GM06990 (cell line): Measurements from ENCODE around the gene PJA1.

Experiments used
- DNase-seq: peaks from one replicate; pipeline ENCODE4 v3.0.0-alpha.2; 2011; ENCODE audit not compliant: insufficient read length; ENCODE audit errors: extremely low read depth
- H3K27me3 ChIP-seq: replicated peaks from 2 replicates; pipeline ENCODE4 v1.6.0; 2011; ENCODE audit warnings: low read length; ENCODE audit not compliant: control insufficient read depth, insufficient read depth
- H3K36me3 ChIP-seq: 2 replicates; pipeline ENCODE4 v1.5.1; 2011; ENCODE audit warnings: low read length; ENCODE audit not compliant: control insufficient read depth, insufficient read depth
- H3K4me3 ChIP-seq: replicated peaks from 2 replicates; pipeline ENCODE4 v1.5.1; 2011; ENCODE audit warnings: low read depth, mild to moderate bottlenecking, control low read depth, low read length
- TF ChIP-seq, protein P1 (sequence below): IDR thresholded peaks from 2 replicates; pipeline ENCODE4 v1.5.1; 2011; ENCODE audit warnings: low read length, control low read depth, mild to moderate bottlenecking, inconsistent platforms; ENCODE audit not compliant: insufficient read depth, poor library complexity, severe bottlenecking

The PJA1 gene, protein sequence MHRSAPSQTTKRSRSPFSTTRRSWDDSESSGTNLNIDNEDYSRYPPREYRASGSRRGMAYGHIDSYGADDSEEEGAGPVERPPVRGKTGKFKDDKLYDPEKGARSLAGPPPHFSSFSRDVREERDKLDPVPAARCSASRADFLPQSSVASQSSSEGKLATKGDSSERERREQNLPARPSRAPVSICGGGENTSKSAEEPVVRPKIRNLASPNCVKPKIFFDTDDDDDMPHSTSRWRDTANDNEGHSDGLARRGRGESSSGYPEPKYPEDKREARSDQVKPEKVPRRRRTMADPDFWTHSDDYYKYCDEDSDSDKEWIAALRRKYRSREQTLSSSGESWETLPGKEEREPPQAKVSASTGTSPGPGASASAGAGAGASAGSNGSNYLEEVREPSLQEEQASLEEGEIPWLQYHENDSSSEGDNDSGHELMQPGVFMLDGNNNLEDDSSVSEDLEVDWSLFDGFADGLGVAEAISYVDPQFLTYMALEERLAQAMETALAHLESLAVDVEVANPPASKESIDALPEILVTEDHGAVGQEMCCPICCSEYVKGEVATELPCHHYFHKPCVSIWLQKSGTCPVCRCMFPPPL

DNA sequence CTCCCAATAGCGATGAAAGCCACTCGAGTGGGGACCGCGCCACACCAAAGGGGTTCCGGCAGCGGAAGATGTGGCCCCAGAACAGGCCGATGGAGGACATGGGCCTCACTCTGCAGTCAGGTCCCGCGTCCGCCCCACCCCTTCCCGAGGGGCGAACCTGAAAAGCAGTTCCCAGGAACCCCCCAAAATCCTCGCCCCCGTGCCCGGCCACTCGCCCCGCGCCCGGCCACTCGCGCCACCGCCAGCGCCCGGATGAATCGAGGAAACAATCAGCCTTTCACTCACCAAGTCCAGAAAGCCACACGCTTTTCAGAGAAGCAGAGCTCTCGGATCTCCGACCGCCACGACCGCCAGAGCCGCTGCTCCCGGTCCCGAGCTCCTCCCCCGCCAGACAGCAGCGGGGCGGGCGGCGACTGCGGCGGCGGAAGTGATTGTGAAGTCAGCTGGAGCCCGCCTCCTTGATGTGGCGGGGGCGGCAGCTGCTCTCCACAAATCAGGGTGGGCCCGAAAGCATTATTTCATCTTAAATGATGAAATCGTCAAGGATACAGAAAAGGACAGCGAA is at the start of gene PJA1:
PJA1 (minus strand) TSS at position 367 of the 565 bp plus-strand sequence. CDS start 2,380 bp downstream, outside the sequence.
- Histone ChIP-seq H3K36me3 (peaks cover 3% of the 10 kb centered on the region), H3K4me3 (peak within 1 kb of the TSS; percentile 71), H3K27me3 (no peaks in the 10 kb centered on the region)
- TF ChIP-seq, protein P1, sequence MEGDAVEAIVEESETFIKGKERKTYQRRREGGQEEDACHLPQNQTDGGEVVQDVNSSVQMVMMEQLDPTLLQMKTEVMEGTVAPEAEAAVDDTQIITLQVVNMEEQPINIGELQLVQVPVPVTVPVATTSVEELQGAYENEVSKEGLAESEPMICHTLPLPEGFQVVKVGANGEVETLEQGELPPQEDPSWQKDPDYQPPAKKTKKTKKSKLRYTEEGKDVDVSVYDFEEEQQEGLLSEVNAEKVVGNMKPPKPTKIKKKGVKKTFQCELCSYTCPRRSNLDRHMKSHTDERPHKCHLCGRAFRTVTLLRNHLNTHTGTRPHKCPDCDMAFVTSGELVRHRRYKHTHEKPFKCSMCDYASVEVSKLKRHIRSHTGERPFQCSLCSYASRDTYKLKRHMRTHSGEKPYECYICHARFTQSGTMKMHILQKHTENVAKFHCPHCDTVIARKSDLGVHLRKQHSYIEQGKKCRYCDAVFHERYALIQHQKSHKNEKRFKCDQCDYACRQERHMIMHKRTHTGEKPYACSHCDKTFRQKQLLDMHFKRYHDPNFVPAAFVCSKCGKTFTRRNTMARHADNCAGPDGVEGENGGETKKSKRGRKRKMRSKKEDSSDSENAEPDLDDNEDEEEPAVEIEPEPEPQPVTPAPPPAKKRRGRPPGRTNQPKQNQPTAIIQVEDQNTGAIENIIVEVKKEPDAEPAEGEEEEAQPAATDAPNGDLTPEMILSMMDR = no peak
- DNase-seq = peak; percentile 78

DNA sequence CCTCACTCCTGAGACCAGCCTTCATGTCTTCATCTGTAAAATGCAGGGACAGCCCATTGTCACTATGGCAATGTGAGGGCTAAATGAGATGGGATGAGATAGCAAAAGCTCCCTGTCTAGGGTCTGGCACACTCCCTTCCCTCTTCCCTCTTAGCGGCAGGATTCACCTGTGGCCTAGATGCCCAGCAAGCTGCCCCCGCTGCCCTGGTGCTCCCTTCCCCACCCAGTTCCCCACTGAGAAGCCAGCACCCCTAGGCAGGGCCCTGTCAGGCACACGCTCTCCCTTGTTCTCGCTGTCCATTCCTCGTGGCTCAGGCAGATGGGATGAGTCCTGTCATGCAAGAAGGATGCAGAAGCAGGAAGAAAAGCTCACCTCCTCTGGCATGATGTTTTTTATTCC is 49.2 kb upstream of the PJA1 start:
- TF ChIP-seq, protein P1 = no peak

DNA sequence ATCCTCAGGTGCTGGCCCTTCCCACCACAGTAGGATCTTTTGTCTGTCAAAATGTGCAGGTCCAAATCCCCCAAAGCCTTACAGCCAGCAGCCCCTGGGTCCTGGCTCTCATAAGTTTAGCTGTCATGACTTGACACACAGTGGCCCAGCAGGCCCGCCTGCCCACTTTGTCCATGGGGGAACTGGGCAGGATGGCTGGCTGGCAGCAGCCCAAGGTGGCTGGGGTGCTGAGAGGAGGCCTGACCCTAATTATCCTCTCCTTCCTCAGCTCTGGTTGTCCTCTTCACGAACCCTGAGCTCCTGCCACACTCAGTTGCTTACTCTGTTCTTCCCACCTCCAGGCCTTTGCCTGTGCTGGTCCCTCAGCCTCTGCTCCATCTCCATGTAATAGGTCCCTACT is 46.4 kb upstream of the PJA1 start:
- peaks cover 2% of the 10 kb centered on the region for H3K27me3 ChIP-seq
- DNase-seq = no peak
- H3K36me3 ChIP-seq = no peaks in the 10 kb centered on the region
- no peak overlapping the region for H3K4me3 ChIP-seq
- TF ChIP-seq, protein P1 = no peak

More for the DNA sequence above, 49.2 kb upstream of the PJA1 start:
- H3K36me3 ChIP-seq = no peaks in the 10 kb centered on the region
- DNase-seq = no peak
- H3K27me3 ChIP-seq = peaks cover 2% of the 10 kb centered on the region
- H3K4me3 ChIP-seq = no peak overlapping the region

DNA sequence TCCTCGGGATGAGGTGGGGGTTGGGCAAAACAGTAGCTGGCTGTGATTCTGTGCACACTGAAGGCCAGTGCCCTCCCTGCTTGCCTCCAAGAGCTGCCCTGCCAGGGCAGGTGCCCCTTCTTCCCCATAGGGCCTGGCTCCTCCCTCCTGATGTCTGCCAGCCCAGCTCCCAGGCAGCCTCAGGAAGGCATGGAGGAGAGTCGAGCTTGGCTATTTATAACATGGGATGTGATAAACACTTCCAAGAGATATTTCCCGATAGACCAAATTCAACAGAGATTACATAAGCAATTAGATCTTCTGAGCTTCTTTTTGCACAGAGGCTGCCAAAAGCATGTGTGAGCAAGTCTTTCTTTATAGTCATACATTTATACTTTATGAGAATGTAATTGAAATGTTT is 45.3 kb upstream of the PJA1 start:
- peaks cover 2% of the 10 kb centered on the region for H3K27me3 ChIP-seq
- TF ChIP-seq, protein P1 = no peak
- no peak for DNase-seq
- no peaks in the 10 kb centered on the region for H3K36me3 ChIP-seq
- no peak overlapping the region for H3K4me3 ChIP-seq

DNA sequence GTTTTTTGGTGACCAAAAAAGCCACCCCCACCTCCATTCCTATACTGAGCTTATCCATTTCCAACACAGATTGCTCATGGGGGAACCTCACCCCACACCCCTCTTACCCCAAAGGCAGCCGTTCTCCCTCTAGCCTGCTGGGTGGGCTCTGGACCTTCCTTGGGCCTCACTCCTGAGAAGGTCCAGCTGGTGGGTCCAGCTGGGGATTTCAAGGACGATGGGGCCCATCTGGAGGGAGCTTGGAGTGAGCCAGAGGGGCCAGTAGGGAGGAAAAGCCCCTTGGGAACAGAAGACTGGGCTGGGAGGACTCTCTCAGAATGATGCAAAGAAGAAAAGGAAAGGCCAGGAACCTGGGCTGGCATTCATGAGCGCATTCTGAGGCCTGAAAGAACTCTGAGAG is 42.0 kb upstream of the PJA1 start:
- no peaks in the 10 kb centered on the region for H3K36me3 ChIP-seq
- DNase-seq = no peak
- no peak overlapping the region for H3K4me3 ChIP-seq
- TF ChIP-seq, protein P1 = no peak
- H3K27me3 ChIP-seq = peaks cover 2% of the 10 kb centered on the region
